T follicular helper cell (primary cell): ENCODE data around the gene ADGRG3.

Experiments
- DNase-seq: peaks from one replicate; pipeline ENCODE4 v3.0.0-alpha.2; 2020; ENCODE audit warnings: low read depth
- total RNA-seq, 2 experiments: gene quantifications; one replicate each; lab custom pipeline; 2026; lab: John Stamatoyannopoulos, UW

ADGRG3 gene, protein sequence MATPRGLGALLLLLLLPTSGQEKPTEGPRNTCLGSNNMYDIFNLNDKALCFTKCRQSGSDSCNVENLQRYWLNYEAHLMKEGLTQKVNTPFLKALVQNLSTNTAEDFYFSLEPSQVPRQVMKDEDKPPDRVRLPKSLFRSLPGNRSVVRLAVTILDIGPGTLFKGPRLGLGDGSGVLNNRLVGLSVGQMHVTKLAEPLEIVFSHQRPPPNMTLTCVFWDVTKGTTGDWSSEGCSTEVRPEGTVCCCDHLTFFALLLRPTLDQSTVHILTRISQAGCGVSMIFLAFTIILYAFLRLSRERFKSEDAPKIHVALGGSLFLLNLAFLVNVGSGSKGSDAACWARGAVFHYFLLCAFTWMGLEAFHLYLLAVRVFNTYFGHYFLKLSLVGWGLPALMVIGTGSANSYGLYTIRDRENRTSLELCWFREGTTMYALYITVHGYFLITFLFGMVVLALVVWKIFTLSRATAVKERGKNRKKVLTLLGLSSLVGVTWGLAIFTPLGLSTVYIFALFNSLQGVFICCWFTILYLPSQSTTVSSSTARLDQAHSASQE
- total RNA-seq: 0 reads per million in 2 experiments

DNA sequence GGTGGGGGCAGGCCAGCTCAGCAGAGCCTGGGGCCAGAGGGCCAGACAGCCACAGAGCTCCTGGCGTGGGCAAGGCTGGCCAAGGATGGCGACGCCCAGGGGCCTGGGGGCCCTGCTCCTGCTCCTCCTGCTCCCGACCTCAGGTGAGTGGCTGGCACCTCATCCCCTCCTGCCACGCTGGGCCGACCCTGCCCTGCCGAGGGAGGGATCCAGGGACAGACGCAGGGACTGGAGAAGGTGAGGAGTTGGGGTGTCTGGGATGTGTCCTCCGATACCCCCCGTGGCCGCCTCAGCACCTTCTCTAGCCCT is at the start of gene ADGRG3:
ADGRG3 (plus strand) TSS at position 44 of the 309 bp plus-strand sequence; CDS start at position 86, 42 bp downstream.
- DNase-seq: no peak

DNA sequence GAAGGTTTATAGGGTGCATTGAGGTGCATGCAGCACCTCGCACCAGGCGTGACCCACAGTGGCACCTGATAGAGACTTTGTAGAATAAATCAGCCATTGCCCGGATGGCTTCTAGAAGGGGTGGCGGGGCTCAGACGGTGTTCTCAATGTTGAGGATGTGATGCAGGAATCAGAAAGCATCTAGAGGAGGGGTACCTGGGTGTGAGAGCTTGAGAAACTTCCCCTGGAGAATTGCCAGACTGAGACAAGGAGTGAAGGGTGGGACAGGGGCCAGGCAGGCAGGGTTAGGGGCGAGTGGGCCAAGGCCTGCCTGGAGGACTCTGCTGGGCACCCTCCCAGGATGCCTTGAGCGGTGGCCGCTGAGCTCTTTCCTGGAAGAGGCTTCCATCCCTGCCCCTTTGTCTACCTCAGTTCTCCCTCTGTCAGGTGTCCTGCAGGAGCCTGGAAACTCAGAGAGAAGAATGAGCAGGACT is 48.9 kb upstream of the ADGRG3 start:
- DNase-seq: no peak

DNA sequence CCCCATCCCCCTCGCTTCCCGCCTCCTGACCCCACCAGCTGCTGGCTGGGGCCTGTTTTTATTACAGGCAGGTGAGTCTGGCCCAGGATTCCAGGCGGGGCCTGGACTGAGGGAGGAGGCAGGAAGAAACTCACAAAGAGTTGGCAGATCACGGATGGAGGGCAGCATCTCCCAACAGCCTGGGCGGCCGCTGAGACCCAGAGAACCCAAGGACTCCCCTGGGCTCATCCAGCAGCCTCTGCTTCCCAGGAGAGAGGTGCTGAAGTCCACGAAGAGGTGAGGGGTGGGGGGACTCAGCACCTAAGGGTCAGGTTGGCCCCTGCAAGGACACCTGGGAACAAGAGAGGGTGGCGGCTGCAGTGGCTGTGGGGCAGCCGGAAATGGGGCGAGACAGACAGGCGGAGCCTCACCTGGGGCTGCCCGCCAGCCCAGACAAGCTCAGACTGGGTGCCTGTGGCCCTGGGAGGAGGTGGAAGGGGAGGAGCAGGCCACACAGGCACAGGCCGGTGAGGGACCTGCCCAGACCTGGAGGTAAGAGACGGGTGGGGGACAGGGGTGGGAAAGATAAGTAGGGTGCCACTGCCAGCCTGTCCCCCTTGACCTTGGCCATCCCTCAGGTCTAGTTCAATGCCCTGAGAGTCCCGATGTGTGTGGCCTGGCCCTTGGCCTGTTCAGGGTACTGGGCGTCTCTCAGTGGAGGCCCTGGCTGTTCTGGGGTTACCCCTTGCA is 48.3 kb upstream of the ADGRG3 start:
- no peak for DNase-seq

DNA sequence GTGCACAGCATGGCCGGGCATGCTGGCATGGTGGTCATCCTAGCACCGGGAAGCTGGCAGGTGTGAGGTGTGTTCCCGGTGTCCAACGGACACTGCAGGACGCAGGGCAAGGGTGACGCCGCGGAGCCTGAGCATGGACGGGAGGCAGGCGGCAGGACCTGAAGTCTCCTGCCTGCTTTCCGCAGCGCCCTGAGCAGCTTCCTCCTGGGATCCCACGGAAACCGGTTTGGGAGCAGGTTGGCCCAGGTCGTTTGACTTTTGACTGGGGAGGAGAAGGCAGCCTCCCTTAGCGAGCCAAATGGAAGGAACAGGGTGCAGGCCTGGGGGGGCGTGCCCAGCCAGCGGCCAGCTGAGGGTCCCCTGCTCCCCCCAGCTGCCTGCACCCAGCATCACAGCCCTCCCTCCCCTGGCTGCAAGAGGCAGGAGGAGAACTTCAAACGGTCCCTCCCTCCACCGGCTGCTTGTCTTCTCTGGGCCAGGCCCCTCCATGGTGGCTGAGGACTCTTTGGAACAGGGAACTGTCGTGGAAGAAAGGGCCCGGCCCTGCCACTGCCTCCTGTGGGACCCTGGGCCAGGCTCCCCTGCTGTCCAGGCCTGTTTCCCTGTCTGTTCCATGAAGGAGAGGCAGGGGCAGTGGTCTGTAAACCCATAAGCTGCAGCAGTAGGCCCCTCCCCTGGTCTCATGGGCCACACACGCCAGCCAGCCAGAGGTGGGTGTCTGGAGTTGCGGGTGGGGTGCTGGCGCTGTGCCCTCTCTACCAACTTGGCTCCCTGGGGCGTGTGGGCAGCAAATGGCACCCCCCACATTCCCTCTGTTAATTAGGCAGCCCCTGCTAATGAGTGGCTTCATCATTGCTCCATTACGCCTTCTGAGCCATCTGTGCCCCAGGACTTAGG is 47.5 kb upstream of the ADGRG3 start:
- DNase-seq: no peak

DNA sequence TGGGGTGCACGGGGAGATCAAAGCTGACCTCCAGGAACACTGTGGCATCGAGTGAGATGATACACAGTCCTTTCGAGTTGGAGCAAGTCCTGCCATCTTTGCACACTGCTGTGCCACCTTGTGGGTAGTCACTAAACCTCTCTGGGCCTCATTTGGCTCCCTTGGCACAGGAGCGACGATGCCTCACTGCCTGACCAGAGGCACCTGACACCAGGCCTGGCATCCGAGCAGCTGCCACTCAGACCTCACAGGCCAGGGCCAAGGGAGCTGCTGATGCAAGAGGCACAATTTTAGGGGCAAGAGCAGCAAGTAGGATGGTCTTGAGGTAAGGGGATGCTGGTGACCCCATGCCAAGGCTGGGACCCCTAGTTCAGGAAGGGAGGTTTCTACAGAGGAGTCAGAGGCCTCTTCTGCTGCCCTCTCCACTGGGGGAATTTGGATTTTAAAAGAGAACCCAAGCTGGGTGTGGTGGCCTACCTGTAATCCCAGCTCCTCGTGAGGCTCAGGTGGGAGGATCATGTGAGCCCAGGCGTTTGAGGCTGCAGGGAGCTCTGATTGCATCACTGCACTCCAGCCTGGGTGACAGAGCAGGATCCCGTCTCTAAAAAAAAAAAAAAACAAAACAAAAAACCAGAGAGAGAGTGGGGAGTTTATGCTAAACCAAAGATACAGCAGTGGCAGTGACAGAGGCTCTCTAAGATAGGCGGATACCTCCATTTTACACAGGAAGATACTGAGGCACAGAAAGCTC is 46.4 kb upstream of the ADGRG3 start:
- DNase-seq: no peak

DNA sequence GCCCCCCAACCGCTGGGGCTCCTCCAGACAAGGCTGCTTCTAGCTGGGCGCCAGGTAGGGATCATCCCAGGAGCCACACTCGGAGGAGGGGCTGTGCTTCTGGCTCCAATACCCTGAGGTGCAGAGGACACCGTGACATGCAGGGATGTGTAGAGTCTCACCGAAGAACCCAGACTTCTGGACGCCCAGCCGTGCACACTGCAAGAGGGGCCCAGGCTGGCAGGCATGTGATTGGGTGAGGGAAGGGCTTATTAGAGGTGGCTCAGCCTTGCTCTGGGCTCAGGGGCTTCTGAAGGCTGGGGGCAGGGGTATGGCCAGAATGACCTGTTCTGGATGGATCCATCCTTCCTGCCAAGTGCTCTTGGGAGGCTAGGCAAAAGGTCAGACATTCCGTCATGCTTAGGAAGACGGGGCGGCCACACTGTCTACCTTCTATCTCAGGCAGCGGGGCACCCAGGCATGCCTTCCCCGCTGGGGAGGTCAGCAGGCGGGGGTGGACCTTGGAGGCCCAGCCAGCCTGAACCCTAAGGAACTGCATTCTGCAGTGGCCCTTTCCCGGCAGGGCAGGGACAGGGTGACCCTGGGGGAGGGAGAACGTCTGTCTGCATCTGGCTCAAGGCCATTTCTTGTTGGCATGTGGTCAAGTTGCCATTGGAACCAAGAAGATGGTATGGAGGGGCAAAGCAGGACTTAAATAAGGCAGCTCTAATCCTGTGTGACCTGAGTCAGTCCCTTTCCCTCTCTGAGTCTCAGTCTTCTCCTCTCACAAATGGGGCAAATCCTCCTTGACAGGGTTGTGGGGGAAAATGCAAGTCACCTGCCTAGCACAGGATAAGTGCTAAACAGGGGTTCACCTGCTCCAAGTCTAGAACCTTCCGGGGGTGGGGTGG is 45.5 kb upstream of the ADGRG3 start:
- no peak for DNase-seq

DNA sequence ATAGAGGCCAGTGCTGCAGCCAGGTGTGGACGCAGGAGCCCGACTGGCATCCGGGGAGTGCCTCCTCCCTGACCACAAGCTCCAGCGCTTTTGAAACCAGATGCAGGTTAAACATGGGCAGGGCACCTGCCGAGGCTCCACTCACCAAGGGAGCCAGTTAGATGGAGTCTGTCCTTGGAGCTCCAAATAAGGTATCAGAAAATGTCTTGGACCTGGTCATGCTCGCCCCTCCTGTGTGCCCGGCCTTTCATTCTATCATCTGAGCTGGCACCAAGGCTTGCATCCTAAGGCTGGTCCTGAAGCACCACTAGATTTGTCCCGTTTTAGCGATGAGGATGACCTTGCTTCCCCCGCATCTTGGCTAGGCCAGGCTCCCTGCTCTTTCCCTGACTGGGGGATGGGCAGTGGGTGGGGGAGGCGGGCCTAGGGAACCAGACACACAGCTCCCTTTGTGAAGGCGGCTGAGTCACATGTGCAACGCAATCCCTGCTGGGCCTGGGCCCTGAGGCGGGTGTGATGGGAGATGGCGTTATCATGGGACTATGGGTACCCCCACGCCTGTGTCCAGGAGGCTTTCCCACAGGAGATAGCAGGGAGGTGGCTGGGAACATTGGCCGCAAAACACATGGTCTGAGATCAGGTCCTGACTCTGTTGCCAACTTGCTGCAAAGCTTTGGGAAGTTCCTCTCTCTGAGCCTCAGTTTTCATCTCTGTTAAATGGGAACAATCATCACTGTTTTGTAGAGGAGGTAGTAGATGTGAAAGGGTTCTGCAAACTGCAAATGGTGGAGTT is 44.7 kb upstream of the ADGRG3 start:
- no peak for DNase-seq

DNA sequence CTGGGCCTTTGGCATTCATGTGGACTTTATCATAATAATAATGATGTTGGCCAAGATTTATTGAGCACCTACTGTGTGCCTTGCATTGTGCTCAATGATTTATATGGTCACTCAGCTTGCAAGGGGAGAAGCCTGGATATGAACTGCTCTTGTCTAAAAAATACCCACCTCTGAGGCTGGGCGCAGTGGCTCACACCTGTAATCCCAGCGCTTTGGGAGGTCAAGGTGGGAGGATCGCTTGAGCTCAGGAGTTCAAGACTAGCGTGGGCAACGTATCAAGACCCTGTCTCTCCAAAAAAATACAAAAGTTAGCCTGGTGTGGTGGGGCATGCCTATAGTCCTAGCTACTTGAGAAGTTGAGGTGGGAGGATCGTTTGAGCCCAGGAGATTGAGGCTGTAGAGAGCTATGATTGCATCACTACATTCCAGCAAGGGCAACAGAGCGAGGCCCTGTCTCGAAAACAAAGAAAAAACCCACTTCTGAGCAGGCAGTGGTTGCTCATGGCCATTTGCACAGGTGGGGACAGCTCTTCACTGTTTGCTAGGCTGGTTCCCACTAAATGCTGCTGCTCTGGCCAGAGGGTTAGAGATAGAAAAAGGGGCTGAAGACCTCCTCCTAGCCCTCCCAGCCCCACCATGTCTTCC is 43.9 kb upstream of the ADGRG3 start:
- no peak for DNase-seq

DNA sequence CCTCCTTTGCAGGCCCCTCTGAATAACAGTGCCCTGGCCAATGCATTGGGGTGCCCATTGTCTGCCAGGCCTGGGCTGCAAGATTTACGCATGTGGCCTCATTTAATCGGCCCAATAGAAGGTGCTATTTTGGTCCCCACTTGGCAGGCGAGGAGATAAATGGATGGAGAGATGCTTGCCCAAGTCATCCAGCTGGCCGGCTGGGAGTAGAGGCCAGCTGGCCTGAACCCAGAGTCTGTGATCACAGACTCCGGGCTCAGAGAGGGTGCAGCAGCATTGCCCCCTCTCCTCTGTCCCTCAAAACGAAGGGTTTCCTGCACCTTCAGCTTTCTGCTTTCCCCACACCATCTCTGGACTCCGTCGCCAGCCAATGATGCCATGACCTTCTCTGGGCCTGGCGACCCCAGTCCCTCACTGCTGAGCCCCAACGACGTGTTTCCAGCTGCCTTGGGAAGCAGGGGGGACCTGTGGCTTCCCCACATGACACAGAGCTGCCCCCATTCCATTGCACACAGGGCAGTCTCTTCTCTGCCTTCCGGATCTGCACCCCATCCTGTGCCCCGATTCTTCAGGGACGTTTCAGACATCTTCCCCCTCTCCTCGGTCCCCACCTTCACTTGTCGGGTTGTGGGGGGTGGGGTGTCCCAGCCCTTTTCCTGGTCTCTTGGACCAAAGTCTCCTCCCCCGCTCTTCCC is 43.2 kb upstream of the ADGRG3 start:
- DNase-seq: no peak

DNA sequence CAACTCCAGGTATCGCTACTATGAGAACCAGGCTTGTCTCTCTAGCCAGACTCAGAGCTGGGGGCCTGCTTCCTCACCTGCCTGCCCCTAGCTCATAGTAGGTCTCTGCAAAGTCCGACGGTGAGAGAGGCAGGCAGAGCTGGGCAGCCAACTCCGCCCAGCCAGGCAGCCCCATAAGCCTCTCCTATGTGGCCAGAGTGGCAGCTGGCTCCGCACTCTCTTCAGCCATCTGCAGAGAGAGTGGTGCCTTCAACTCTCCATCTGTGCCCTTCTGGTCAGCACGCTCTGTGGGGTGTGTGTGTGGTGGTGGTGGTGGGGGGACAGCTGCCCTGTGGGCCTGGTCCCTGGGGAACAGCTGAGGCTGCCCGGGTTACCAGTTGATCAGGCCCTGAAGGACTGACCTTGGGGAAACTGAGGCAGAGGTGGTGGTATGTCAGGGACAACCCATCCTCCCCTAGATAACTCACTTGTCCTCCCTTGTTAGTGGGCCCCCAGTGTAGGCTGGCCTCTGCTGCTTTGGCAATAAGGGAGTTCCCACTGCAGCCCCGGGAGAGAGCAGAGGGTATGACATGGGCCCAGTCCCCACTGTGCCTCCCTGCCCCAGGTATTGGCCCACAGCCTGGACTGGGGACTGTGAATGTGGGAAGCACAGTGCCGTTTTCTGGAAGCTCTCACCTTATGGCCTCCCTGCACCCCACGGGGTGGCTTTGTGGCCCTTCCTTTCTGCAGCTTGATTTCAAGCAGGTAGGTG is 41.5 kb upstream of the ADGRG3 start:
- DNase-seq: no peak

DNA sequence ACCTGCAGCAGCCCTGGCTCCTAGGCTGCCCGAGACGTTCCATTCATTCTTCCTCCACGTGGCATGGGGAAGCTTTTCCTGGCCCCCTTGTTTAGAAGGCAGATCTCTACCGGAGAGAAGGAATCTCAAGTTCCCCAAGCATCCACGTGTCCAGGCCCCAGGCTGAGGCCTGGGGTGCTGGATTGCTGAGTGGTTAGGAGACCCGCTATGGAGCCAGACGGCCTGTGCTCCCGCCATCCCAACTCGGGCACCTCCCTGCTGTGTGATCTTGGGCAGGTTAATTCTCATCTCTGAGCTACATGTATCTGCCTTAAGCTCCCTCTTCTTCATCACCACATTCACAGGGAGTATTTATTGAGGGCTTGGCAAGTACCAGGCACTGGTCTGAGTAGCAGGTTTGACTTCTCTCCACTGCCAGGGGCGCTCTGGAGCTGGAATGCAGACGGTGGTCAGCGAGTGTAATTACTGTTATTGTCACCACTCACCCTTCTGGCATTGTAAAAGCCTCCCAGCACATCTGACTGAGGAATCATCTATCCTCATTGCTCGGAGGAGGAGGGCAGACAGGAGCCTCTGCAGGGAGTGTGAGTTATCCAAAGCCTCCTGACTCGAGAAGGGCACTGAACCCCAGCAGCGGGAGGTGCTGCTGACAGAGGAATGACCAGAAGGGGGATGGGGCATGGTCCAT is 40.8 kb upstream of the ADGRG3 start:
- no peak for DNase-seq

DNA sequence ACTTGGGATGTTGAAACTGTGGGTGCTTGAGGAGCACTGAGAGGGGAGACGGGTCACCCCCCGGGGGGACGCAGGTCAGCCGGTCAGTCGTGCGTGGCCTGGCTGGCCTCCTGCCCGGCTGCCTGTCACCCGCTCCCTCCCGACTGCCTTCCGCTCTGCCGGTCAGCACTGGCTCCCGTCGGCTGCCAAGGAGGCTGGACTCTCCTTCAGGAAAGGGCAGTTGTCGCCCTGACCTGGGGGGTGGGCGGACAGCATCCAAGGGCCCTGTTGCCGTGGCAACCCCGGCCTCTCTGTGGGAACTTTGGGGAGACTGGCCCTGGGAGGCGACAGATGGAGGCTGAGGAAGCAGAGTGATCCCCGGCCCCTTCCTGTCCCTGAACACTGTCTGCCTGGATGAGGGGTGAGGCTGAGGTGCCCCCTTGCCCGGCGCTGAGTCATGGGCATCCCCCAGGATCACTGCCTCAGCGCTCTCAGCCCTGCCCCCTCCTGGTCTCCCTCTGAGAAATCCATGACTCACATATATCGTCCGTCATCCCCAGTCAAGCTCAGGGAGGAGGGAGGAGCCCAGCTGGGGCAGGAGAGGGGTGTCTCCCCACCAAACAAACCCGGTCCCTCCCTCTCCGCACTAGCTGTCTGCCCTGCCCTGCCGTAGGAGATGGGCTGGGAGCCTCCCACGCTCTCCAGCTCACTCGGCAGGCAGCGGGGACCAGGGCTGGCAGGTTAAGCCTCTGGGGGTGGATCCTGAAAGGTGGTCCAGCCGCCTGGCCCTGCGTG is 39.9 kb upstream of the ADGRG3 start, which contains the start of gene ADGRG1:
ADGRG1 (plus strand) TSS at position 623 of the 774 bp plus-strand sequence. CDS start 21,658 bp downstream, outside the sequence.
- DNase-seq: no peak

DNA sequence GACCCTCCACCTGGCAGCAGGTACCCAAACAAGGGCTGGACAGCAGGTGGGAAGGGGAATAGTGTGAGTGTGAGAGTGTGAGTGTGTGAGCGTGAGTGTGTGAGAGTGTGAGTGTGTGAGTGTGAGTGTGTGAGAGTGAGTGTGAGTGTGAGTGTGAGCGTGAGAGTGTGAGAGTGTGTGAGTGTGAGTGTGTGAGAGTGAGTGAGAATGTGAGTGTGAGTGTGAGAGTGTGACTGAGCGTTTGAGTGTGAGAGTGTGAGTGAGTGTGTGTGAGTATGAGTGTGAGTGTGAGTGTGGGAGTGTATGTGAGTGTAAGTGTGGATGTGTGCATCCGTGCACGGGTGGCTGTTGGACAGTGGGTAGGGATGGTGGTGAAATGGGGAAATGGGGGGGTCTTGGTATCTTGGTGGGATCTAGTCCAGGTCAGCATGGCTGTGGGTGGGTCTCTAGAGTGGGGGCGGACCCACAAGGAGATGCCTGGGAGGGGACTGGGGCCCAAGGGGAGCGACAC is 39.3 kb upstream of the ADGRG3 start:
- DNase-seq: no peak

DNA sequence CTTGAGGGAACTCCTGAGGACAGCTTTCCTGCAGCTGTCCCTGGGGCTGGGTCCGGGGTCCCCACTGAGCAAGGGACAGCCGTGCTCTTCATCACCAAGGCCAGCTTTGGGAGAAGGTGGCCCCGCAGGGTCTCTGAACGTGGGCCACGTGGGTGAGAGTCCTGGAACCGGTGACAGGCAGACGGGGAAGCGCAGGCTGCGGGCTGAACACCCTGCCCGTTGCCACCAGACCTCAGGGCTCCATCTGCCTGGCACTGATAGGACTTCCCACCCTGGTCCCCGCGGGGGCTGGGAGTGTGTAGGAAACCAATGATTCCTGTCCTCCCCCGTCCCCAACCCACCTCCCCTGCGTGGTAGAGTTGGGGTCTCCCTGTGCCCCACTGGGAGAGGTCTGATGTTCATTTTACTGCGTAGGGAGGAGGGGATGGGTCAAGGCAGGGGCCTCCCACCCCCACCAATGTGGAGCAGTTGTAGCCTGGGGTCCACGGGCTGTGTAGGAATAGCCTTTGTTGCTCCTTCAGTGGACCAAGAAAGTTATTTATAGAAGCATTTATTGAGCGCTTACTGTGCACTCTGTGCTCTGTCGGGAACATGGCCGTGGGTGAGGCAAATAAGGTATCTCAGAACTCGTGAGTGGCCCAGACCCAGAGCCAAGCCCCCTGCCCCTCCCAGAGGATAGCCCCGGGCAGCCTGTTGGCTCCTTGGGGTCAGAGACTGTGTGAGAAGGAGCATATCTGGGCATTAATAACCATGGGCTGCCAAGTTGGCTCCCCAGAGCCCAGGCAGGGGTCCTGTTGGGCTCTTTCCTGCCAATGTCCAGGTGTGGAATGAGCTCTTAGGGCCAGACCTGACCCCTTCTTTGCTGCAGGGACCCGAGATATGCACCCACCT is 38.3 kb upstream of the ADGRG3 start:
- no peak for DNase-seq

DNA sequence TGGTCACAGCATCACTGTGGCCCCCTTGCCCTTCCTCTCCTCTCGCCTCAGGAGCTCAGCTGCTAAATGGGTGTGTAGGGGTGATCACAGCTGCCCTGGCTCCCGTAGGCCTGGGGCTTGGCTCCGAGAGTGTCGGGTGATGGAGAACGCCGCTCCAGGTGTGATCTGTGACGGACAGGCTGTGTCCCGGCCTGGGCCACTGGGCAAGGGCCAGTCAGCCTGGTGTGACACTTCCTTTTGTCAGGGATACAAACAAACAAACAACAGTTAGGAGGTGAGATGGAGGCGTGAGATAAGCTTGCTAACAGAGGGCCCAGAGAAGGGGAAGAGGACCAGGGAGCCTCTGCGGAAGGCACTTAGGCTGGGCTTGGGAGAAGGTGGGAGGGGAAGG is 37.7 kb upstream of the ADGRG3 start:
- DNase-seq: no peak
